IMR-90 (cell line): ENCODE results near the gene TRABD2A. TPM values are rescaled to one million over a fixed set of nuclear protein-coding genes. Genes with fewer than 3 reads are reported as not detected.

ENCODE experiments used
- ATAC-seq: fragments of 200-7000 bp; cut with Tn5 transposase; 2 replicates; pipeline ENCODE4 v1.9.1; 2020; ENCODE audit warnings: low read depth, mild to moderate bottlenecking, moderate library complexity
- BruUV-seq: library from RNA; stranded (reverse); fragments of 400-500 nt; replicated peaks from 2 replicates; lab custom pipeline; 2021; lab: Mats Ljungman, UMichigan
- CTCF ChIA-PET: fragments of 300-600 bp; formaldehyde crosslinking; extraction: SDS; loops from one replicate; lab custom pipeline; 2021; ENCODE audit warnings: antibody characterized with exemption; lab: Yijun Ruan, JAX
- POLR2A ChIA-PET: fragments of 300-600 bp; sonication (Branson Sonifier 250); formaldehyde crosslinking; loops from one replicate; lab custom pipeline; 2022; ENCODE audit warnings: antibody characterized with exemption; ENCODE audit not compliant: unreplicated experiment; lab: Charles Lee
- DNase-seq: peaks from one replicate; pipeline ENCODE4 v3.0.0; 2013
- H2AFZ ChIP-seq: replicated peaks from 2 replicates; pipeline ENCODE3; 2013; ENCODE audit warnings: low read length, mild to moderate bottlenecking; ENCODE audit not compliant: poor library complexity
- H2AK5ac ChIP-seq: 2 replicates; pipeline ENCODE4 v1.6.1; 2013; ENCODE audit warnings: low read depth, low read length, inconsistent platforms
- H2AK9ac ChIP-seq: replicated peaks from 2 replicates; pipeline ENCODE3; 2013; ENCODE audit warnings: mild to moderate bottlenecking, low read depth, low read length, moderate library complexity; ENCODE audit not compliant: poor library complexity
- H2BK120ac ChIP-seq: 2 replicates; pipeline ENCODE4 v1.6.1; 2013; ENCODE audit warnings: low read depth, low read length, inconsistent platforms
- H2BK15ac ChIP-seq: 3 replicates; pipeline ENCODE4 v1.6.1; 2013; ENCODE audit warnings: low read depth, low read length, inconsistent platforms
- H2BK20ac ChIP-seq: 2 replicates; pipeline ENCODE4 v1.6.1; 2013; ENCODE audit warnings: low read depth, mild to moderate bottlenecking, inconsistent platforms, low read length, moderate library complexity
- H2BK5ac ChIP-seq: 2 replicates; pipeline ENCODE4 v1.6.1; 2013; ENCODE audit warnings: mild to moderate bottlenecking, low read depth, low read length, inconsistent platforms; ENCODE audit not compliant: poor library complexity, severe bottlenecking
- H3K14ac ChIP-seq: replicated peaks from 2 replicates; pipeline ENCODE4 v1.6.1; 2013; ENCODE audit warnings: low read depth, low read length, inconsistent platforms
- H3K18ac ChIP-seq: 2 replicates; pipeline ENCODE4 v1.6.1; 2013; ENCODE audit warnings: low read depth, low read length, control low read depth
- H3K23ac ChIP-seq: 2 replicates; pipeline ENCODE4 v1.6.1; 2013; ENCODE audit warnings: low read depth, low read length, inconsistent platforms
- H3K27ac ChIP-seq: 2 replicates; pipeline ENCODE4 v1.5.1; 2013; ENCODE audit warnings: mild to moderate bottlenecking, control low read depth, low read length; ENCODE audit not compliant: insufficient read depth
- H3K27me3 ChIP-seq: 2 replicates; pipeline ENCODE4 v1.6.1; 2013; ENCODE audit warnings: low read length; ENCODE audit not compliant: control insufficient read depth, insufficient read depth
- H3K36me3 ChIP-seq: 2 replicates; pipeline ENCODE4 v1.6.1; 2013; ENCODE audit warnings: low read length, mixed read lengths; ENCODE audit not compliant: control insufficient read depth, insufficient read depth
- H3K4ac ChIP-seq: 2 replicates; pipeline ENCODE4 v1.6.1; 2013; ENCODE audit warnings: low read depth, low read length, inconsistent platforms
- H3K4me1 ChIP-seq: 2 replicates; pipeline ENCODE4 v1.6.1; 2013; ENCODE audit warnings: low read length, mixed read lengths; ENCODE audit not compliant: control insufficient read depth, insufficient read depth
- H3K4me2 ChIP-seq: 2 replicates; pipeline ENCODE4 v1.6.1; 2013; ENCODE audit warnings: low read depth, mild to moderate bottlenecking, control low read depth, low read length, moderate library complexity
- H3K4me3 ChIP-seq: 2 replicates; pipeline ENCODE4 v1.5.1; 2013; ENCODE audit warnings: low read depth, mild to moderate bottlenecking, control low read depth, low read length, moderate library complexity; ENCODE audit not compliant: insufficient read depth
- H3K56ac ChIP-seq: 2 replicates; pipeline ENCODE4 v1.6.1; 2013; ENCODE audit warnings: low read length, inconsistent platforms; ENCODE audit not compliant: insufficient read depth; ENCODE audit errors: extremely low read depth
- H3K79me1 ChIP-seq, 2 experiments: 2 replicates each; pipeline ENCODE4 v1.6.1; 2013; ENCODE audit warnings: low read length in 2 of 2, inconsistent platforms in 1 of 2, low read depth in 1 of 2
- H3K9ac ChIP-seq: 2 replicates; pipeline ENCODE4 v1.6.1; 2013; ENCODE audit warnings: low read depth, low read length, control low read depth
- H3K9me1 ChIP-seq: 2 replicates; pipeline ENCODE4 v1.6.1; 2013; ENCODE audit warnings: low read length, inconsistent platforms; ENCODE audit not compliant: insufficient read depth
- H3K9me3 ChIP-seq: 2 replicates; pipeline ENCODE4 v1.6.1; 2013; ENCODE audit warnings: low read length; ENCODE audit not compliant: control insufficient read depth, insufficient read depth
- H4K20me1 ChIP-seq: 2 replicates; pipeline ENCODE4 v1.6.1; 2013; ENCODE audit warnings: low read length, inconsistent platforms; ENCODE audit not compliant: insufficient read depth
- H4K5ac ChIP-seq: 2 replicates; pipeline ENCODE4 v1.6.1; 2013; ENCODE audit warnings: mild to moderate bottlenecking, low read depth, low read length, control low read depth
- H4K8ac ChIP-seq, 2 experiments: 2 replicates each; pipeline ENCODE4 v1.6.1; 2013; ENCODE audit warnings: low read depth in 2 of 2, low read length in 2 of 2, control low read depth in 1 of 2, inconsistent platforms in 1 of 2
- H4K91ac ChIP-seq: 2 replicates; pipeline ENCODE4 v1.6.1; 2013; ENCODE audit warnings: low read depth, low read length, inconsistent platforms; ENCODE audit not compliant: insufficient read depth
- BHLHE40 ChIP-seq: fragments of 150-350 bp; IDR thresholded peaks from 2 replicates; pipeline ENCODE4 v1.6.1; 2016; ENCODE audit warnings: mild to moderate bottlenecking, low read depth, low read length
- CEBPB ChIP-seq: IDR thresholded peaks from 2 replicates; pipeline ENCODE4 v1.6.1; 2012; ENCODE audit warnings: low read depth, low read length, improper control_type of control experiment
- ELK1 ChIP-seq: fragments of 150-350 bp; IDR thresholded peaks from 2 replicates; pipeline ENCODE4 v1.6.1; 2016; ENCODE audit warnings: low read depth, mild to moderate bottlenecking, low read length, moderate library complexity, borderline replicate concordance
- FOS ChIP-seq: fragments of 150-350 bp; IDR thresholded peaks from 2 replicates; pipeline ENCODE4 v1.6.1; 2016; ENCODE audit warnings: low read depth, low read length
- MAFK ChIP-seq: IDR thresholded peaks from 2 replicates; pipeline ENCODE4 v1.6.1; 2012; ENCODE audit warnings: low read depth, low read length, improper control_type of control experiment
- MAZ ChIP-seq: IDR thresholded peaks from 2 replicates; pipeline ENCODE4 v1.6.1; 2012; ENCODE audit warnings: low read depth, mild to moderate bottlenecking, low read length, improper control_type of control experiment, moderate library complexity, borderline replicate concordance
- MXI1 ChIP-seq: IDR thresholded peaks from 2 replicates; pipeline ENCODE4 v1.6.1; 2012; ENCODE audit warnings: low read depth, mild to moderate bottlenecking, low read length, moderate library complexity, borderline replicate concordance
- NFE2L2 ChIP-seq: fragments of 150-350 bp; IDR thresholded peaks from 2 replicates; pipeline ENCODE4 v1.6.1; 2016; ENCODE audit warnings: low read depth, mild to moderate bottlenecking, low read length
- RAD21 ChIP-seq: IDR thresholded peaks from 2 replicates; pipeline ENCODE4 v1.6.1; 2012; ENCODE audit warnings: low read length, improper control_type of control experiment
- RCOR1 ChIP-seq: IDR thresholded peaks from 2 replicates; pipeline ENCODE4 v1.6.1; 2012; ENCODE audit warnings: mild to moderate bottlenecking, low read length, improper control_type of control experiment; ENCODE audit not compliant: insufficient replicate concordance
- SMC3 ChIP-seq: fragments of 150-350 bp; IDR thresholded peaks from 2 replicates; pipeline ENCODE4 v1.6.1; 2016; ENCODE audit warnings: low read depth, mild to moderate bottlenecking, antibody characterized with exemption, low read length, moderate library complexity
- USF2 ChIP-seq: fragments of 150-350 bp; IDR thresholded peaks from 2 replicates; pipeline ENCODE4 v1.6.1; 2017; ENCODE audit warnings: mild to moderate bottlenecking, antibody characterized with exemption, low read length, low read depth
- WGBS, 2 experiments: methylation state at CpG; one replicate each; pipeline versions ENCODE4 v1.1.5 to v1.1.7; 2013; ENCODE audit warnings: missing lambda C conversion rate in 2 of 2; ENCODE audit not compliant: insufficient read length in 1 of 2; ENCODE audit errors: extremely low coverage in 2 of 2; 5-methylcytosine and 5-hydroxymethylcytosine counted together
- dilution Hi-C: fragments of 300-500 bp; cut with HindIII; formaldehyde crosslinking; loops from one replicate; pipeline ENCODE4 v1.14.3; 2018; ENCODE audit warnings: low sequenced_read_pairs; ENCODE audit not compliant: unreplicated experiment
- in situ Hi-C: fragments of 300-500 bp; cut with MboI; formaldehyde crosslinking; loops from 3 replicates; pipeline ENCODE4 v1.14.3; 2019; ENCODE audit warnings: low sequenced_read_pairs, inconsistent platforms, mixed read lengths
- intact Hi-C: fragments of 100-400 bp; cut with micrococcal nuclease; formaldehyde crosslinking; loops from 2 replicates; pipeline ENCODE4 v1.10.0; 2022
- polyA plus RNA-seq, 3 experiments: library from polyadenylated mRNA; depleted of rRNA; stranded (reverse); fragments of >200 nt; gene quantifications; 2 replicates each; pipeline ENCODE4 v1.2.3, GENCODE V29; 2012; ENCODE audit warnings: low replicate concordance in 1 of 3
- total RNA-seq: library from RNA; depleted of rRNA; stranded (reverse); fragments of >200 nt; gene quantifications from 2 replicates; pipeline ENCODE4 v1.2.3, GENCODE V29; 2012
- TF ChIP-seq, protein P1 (sequence below): conservative IDR thresholded peaks from 2 replicates; pipeline ENCODE4 v1.5.1; 2012; ENCODE audit warnings: mild to moderate bottlenecking, low read depth, low read length, improper control_type of control experiment

Gene TRABD2A
- total and polyA plus RNA-seq, 2 of the 4 experiments (the other 2 are of a cell fraction) = 17.6 to 20.3 TPM

DNA sequence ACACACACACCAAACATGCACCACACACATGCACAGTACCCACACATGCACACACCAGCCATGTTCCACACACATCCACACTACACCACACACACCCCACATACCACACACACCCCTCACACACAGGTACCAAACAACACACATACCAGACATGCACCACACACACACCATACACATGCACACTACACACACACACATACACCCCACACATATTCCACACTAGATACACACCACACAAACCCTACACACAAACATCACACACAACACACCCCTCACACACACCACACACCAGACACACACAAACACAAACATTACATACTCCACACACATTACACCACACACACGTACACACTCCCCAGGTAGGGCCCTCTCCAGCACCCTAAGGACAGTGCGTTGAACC is 51.2 kb downstream of the TRABD2A start:
- TF ChIP-seq MXI1 (no peak), CEBPB (no peak), NFE2L2 (no peak), ELK1 (no peak), RAD21 (no peak), BHLHE40 (no peak), MAZ (no peak), RCOR1 (no peak), SMC3 (no peak), MAFK (no peak), USF2 (no peak), FOS (no peak)
- TF ChIP-seq, protein P1, sequence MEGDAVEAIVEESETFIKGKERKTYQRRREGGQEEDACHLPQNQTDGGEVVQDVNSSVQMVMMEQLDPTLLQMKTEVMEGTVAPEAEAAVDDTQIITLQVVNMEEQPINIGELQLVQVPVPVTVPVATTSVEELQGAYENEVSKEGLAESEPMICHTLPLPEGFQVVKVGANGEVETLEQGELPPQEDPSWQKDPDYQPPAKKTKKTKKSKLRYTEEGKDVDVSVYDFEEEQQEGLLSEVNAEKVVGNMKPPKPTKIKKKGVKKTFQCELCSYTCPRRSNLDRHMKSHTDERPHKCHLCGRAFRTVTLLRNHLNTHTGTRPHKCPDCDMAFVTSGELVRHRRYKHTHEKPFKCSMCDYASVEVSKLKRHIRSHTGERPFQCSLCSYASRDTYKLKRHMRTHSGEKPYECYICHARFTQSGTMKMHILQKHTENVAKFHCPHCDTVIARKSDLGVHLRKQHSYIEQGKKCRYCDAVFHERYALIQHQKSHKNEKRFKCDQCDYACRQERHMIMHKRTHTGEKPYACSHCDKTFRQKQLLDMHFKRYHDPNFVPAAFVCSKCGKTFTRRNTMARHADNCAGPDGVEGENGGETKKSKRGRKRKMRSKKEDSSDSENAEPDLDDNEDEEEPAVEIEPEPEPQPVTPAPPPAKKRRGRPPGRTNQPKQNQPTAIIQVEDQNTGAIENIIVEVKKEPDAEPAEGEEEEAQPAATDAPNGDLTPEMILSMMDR = no peak
- Histone ChIP-seq H4K20me1 (no peaks in the 10 kb centered on the region), H3K27me3 (no peaks in the 10 kb centered on the region), H3K4me3 (no peak overlapping the region), H3K9me3 (no peaks in the 10 kb centered on the region), H2BK20ac (no peak overlapping the region), H3K56ac (no peak overlapping the region), H2AK5ac (peak overlapping the region; percentile 15), H2AFZ (no peak overlapping the region), H3K9me1 (peaks cover 16% of the 10 kb centered on the region), H2BK120ac (no peak overlapping the region), H3K9ac (no peak overlapping the region), H2BK5ac (peak overlapping the region; percentile 85), H3K4ac (peak overlapping the region; percentile 59), H4K8ac (no peak overlapping the region), H3K79me1 (peaks cover 0 to 9% of the 10 kb centered on the region in 2 experiments; a peak in 2 of 4 replicates), H4K5ac (no peak overlapping the region), H3K4me1 (peaks cover 4% of the 10 kb centered on the region), H2BK15ac (no peak overlapping the region), H3K4me2 (no peak overlapping the region), H4K91ac (no peak overlapping the region), H2AK9ac (peak overlapping the region; percentile 73), H3K36me3 (no peaks in the 10 kb centered on the region), H3K27ac (no peak overlapping the region), H3K14ac (peak overlapping the region; percentile 80), H3K18ac (no peak overlapping the region), H3K23ac (no peak overlapping the region)
- ATAC-seq (no peak), DNase-seq (no peak)
- dilution Hi-C loops (no loop called here), in situ Hi-C loops (no loop called here), intact Hi-C loops (no loop called here)
- POLR2A ChIA-PET = no interaction called here
- no CpG with 5 or more reads among the region's 2 CpGs for WGBS, 2 experiments
- no TSS peak for BruUV-seq
- CTCF ChIA-PET = no interaction called here
